SK-N-MC (cell line): ENCODE results near the gene HORMAD2.

Source experiments
- EZH2 ChIP-seq: fragments of 200-600 bp; sonication (generic); IDR thresholded peaks from one replicate; pipeline ENCODE4 v1.6.1; 2017; ENCODE audit warnings: antibody characterized with exemption
- POLR2AphosphoS5 ChIP-seq: IDR thresholded peaks from 2 replicates; pipeline ENCODE4 v1.6.1; 2012; ENCODE audit warnings: mild to moderate bottlenecking, low read depth, low read length, borderline replicate concordance

- TF ChIP-seq POLR2AphosphoS5 (no peak), EZH2 (no peak)
Measured at GRCh38 chr22:30202531-30203006, 122.3 kb downstream of the HORMAD2 start.
